Peyer's patch (tissue), 4 donors: ENCODE data around the gene WNT9B.

Source experiments
- POLR2A ChIP-seq, 2 donors: fragments of 450-650 bp; IDR thresholded peaks; one replicate each; pipeline ENCODE4 v1.5.1; 2017; ENCODE audit warnings: antibody characterized with exemption in 2 of 2, mild to moderate bottlenecking in 2 of 2, moderate library complexity in 2 of 2
- TF ChIP-seq, protein P1 (sequence below), 6 experiments: fragments of 450-650 bp in 4 of 6; fragments of 200-600 bp in 2 of 6; sonication (generic) in 1 of 6; IDR thresholded peaks; one replicate each; pipeline ENCODE4 v1.5.1; 2017 to 2019; ENCODE audit warnings: antibody characterized with exemption in 6 of 6, mild to moderate bottlenecking in 3 of 6, moderate library complexity in 1 of 6

DNA sequence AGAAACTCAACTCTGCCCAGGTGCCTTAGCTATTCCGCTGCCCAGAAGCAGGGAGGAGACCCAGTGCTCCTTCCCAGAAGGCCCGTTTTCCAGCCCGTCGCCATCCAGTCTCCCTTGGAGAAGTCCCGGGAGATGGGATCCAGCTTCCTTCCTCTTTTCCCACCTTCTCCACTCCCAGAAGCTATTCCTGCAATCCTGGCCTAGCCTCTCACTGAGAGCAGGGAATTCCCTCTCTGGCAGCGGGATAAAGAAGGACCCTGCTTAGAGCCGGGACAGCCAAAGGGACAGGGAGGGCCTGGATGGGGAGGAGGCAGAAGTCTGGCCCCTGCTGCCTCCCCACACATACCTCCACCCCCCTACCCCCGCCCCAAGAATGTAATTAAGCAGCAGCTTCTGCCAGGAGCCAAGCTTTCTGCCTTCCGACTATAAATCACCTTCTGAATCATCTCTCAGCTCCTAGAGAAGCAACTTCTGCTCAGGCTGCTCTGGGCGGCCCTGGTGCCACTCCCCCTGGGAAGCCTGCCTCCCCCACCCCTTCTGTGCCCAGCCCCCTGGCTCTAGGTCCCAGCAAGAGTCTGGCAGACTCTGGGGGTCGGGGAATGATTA is 39.3 kb upstream of the WNT9B start:
- TF ChIP-seq, protein P1, sequence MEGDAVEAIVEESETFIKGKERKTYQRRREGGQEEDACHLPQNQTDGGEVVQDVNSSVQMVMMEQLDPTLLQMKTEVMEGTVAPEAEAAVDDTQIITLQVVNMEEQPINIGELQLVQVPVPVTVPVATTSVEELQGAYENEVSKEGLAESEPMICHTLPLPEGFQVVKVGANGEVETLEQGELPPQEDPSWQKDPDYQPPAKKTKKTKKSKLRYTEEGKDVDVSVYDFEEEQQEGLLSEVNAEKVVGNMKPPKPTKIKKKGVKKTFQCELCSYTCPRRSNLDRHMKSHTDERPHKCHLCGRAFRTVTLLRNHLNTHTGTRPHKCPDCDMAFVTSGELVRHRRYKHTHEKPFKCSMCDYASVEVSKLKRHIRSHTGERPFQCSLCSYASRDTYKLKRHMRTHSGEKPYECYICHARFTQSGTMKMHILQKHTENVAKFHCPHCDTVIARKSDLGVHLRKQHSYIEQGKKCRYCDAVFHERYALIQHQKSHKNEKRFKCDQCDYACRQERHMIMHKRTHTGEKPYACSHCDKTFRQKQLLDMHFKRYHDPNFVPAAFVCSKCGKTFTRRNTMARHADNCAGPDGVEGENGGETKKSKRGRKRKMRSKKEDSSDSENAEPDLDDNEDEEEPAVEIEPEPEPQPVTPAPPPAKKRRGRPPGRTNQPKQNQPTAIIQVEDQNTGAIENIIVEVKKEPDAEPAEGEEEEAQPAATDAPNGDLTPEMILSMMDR (IDR thresholded peaks at IDR 0.05): no peak
- TF ChIP-seq POLR2A (IDR thresholded peaks at IDR 0.05): no peak
